ENCODE measurements around the gene CAPN14. TPM values are rescaled to one million over a fixed set of nuclear protein-coding genes. Genes with fewer than 3 reads are reported as not detected.

CAPN14 gene, protein sequence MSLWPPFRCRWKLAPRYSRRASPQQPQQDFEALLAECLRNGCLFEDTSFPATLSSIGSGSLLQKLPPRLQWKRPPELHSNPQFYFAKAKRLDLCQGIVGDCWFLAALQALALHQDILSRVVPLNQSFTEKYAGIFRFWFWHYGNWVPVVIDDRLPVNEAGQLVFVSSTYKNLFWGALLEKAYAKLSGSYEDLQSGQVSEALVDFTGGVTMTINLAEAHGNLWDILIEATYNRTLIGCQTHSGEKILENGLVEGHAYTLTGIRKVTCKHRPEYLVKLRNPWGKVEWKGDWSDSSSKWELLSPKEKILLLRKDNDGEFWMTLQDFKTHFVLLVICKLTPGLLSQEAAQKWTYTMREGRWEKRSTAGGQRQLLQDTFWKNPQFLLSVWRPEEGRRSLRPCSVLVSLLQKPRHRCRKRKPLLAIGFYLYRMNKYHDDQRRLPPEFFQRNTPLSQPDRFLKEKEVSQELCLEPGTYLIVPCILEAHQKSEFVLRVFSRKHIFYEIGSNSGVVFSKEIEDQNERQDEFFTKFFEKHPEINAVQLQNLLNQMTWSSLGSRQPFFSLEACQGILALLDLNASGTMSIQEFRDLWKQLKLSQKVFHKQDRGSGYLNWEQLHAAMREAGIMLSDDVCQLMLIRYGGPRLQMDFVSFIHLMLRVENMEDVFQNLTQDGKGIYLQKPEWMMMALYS
- under 1 TPM; 0.24 to 0.92 (median 0.62) TPM for total RNA-seq
- polyA plus RNA-seq, result under 1 TPM; 0.16 to 0.30 TPM
- 1.6 reads per million, percentile 5 among the genes with 10 or more reads in this experiment for total RNA-seq

DNA sequence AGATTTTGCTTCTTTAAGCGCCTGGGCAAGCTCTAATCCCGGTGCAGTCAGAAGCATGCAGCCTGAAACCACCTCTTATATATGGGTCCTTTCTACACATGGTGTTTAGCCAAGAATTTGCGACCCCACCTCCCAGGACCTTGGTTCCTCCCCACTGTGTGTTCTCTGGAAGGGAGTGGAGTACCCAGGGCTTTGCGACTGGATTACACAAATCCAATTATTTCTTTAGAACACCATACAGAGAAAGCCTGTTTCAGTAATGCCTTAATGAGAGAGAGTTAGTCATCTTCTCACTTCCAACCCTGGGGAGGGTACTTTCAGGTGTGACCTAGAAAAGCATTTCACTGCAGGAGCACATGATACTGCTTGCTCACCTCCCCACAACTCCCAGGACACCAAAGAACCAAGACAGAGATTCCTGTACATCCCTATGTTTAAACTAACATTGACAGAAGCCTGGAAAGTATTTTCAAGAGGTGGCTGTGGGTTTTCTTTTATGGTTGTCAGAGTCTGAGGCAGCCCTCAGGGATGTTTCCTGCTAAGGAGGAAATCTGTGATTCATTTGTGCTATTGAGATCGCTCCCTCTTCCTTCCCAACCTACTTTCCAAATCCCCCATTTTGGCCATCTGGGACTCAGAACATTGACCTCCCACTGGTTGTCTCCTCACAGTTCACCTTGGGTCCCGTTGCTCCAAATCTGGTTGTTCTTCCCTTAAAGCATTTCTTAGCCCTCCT lies at the start of gene CAPN14:
Gene CAPN14, minus strand, starts transcription at position 51 of the 736 bp plus-strand sequence. CDS start 12,068 bp downstream, outside the sequence.
- ATAC-seq, result no peak
- Histone ChIP-seq H3K9me3 (ENCODE audit: control insufficient read depth in 2 of 3, low read length in 3 of 3) (no peaks in the 10 kb centered on the region), H3K27me3 (ENCODE audit: control insufficient read depth in 2 of 2, insufficient read depth in 2 of 2, low read length in 2 of 2) (no peaks in the 10 kb centered on the region), H3K4me3 (ENCODE audit: low read length) (no peak within 1 kb of the TSS), H3K36me3 (ENCODE audit: control insufficient read depth in 2 of 3, insufficient read depth in 3 of 3, low read length in 3 of 3) (no peaks in the 10 kb centered on the region), H3K4me1 (ENCODE audit: control insufficient read depth in 2 of 2, insufficient read depth in 2 of 2, low read length in 2 of 2) (peaks cover 0 to 8% of the 10 kb centered on the region in 2 donors), H3K27ac (ENCODE audit: low read depth, low read length) (no peak within 1 kb of the TSS)
- intact Hi-C loops (cut with micrococcal nuclease), result no loop called here
- Mint-ChIP-seq H3K4me3 (no peak within 1 kb of the TSS), H3K27ac (no peak within 1 kb of the TSS), H3K27me3 (peaks cover 2 to 29% (median 16%) of the 10 kb centered on the region in 5 donors), H3K4me1 (peaks cover 5 to 49% (median 15%) of the 10 kb centered on the region in 7 donors), H3K36me3 (peaks cover 0 to 4% (median 0%) of the 10 kb centered on the region in 5 donors), H3K9me3 (no peaks in the 10 kb centered on the region)
- ChIA-PET POLR2A (no interaction called here), CTCF (no interaction called here)
- no peak for DNase-seq

DNA sequence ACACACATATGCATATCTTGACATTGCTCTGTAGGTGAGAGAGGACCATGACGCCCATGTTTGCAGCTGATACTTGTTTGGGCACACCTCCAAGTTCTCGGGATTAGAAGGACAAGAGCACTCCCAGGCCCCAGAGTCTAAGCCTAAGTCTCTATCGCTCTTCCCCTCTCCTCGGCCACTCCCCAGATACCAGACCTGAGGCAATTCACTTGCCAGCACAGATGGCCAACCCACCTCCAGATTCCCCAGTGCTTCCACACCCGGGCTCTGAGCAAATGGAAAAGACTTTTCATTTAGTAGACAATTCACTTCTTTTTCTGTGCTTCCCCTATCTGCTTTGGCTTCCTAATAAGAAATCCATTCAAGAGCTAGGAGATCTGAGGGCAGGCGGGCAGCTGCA lies 49.5 kb upstream of the CAPN14 start:
- H3K9me3 Mint-ChIP-seq, result no peaks in the 10 kb centered on the region

DNA sequence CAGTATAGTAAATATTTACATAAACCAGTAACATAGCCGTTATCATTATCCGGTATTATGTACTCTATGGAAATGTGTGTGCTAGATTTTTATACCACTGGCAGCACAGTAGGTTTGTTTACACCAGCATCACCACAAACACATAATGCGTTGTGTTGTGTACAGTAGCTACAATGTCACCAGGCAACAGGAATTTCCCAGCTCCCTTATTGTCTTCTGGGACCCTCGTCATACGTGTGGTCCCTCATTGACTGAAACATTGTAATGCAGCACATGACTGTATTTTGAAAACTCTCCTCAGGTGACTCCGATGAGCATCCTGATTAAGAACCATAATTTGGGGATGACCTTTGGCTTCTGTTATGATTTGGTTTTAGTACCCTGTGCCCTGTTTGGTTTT lies 47.9 kb upstream of the CAPN14 start:
- Histone ChIP-seq H3K4me3 (ENCODE audit: low read length) (no peak overlapping the region), H3K27me3 (ENCODE audit: control insufficient read depth in 2 of 2, insufficient read depth in 2 of 2, low read length in 2 of 2) (no peaks in the 10 kb centered on the region), H3K27ac (ENCODE audit: low read depth, low read length) (no peak overlapping the region), H3K9me3 (ENCODE audit: control insufficient read depth in 2 of 3, low read length in 3 of 3) (no peaks in the 10 kb centered on the region), H3K36me3 (ENCODE audit: control insufficient read depth in 2 of 3, insufficient read depth in 3 of 3, low read length in 3 of 3) (peaks cover 0 to 8% (median 0%) of the 10 kb centered on the region in 3 experiments), H3K4me1 (ENCODE audit: control insufficient read depth in 2 of 2, insufficient read depth in 2 of 2, low read length in 2 of 2) (no peaks in the 10 kb centered on the region)
- no peaks in the 10 kb centered on the region for H3K27me3 Mint-ChIP-seq
- H3K4me1 Mint-ChIP-seq, result peaks cover 0 to 1% (median 0%) of the 10 kb centered on the region in 7 donors
- no peak overlapping the region for H3K27ac Mint-ChIP-seq
- no peak for ATAC-seq
- peaks cover 0 to 33% (median 9%) of the 10 kb centered on the region in 5 donors for H3K36me3 Mint-ChIP-seq
- intact Hi-C loops (cut with micrococcal nuclease), result no loop called here
- H3K4me3 Mint-ChIP-seq, result no peak overlapping the region
- H3K9me3 Mint-ChIP-seq, result no peaks in the 10 kb centered on the region
- ChIA-PET POLR2A (no interaction called here), CTCF (interaction anchor here (0.9 kb wide), 1 partner anchor 50 kb away, joined by 3 read pairs; no protein-coding TSS in a partner anchor)
- DNase-seq, result no peak

More for the DNA sequence above, 49.5 kb upstream of the CAPN14 start:
- no peak overlapping the region for H3K4me3 ChIP-seq (ENCODE audit: low read length)
- no peaks in the 10 kb centered on the region for H3K27me3 ChIP-seq (ENCODE audit: control insufficient read depth in 2 of 2, insufficient read depth in 2 of 2, low read length in 2 of 2)
- ATAC-seq (no peak), DNase-seq (no peak)
- H3K4me3 Mint-ChIP-seq, result no peak overlapping the region
- ChIA-PET POLR2A (no interaction called here), CTCF (no interaction called here)
- no peaks in the 10 kb centered on the region for H3K9me3 ChIP-seq (ENCODE audit: control insufficient read depth in 2 of 3, low read length in 3 of 3)
- H3K36me3 Mint-ChIP-seq, result peaks cover 0 to 21% (median 6%) of the 10 kb centered on the region in 5 donors
- H3K4me1 ChIP-seq (ENCODE audit: control insufficient read depth in 2 of 2, insufficient read depth in 2 of 2, low read length in 2 of 2), result no peaks in the 10 kb centered on the region
- H3K4me1 Mint-ChIP-seq, result peaks cover 0 to 1% (median 0%) of the 10 kb centered on the region in 7 donors
- H3K27me3 Mint-ChIP-seq, result no peaks in the 10 kb centered on the region
- H3K27ac ChIP-seq (ENCODE audit: low read depth, low read length), result no peak overlapping the region
- intact Hi-C loops (cut with micrococcal nuclease), result no loop called here
- H3K27ac Mint-ChIP-seq, result peak overlapping the region in 2 of 9 donors; percentile 36 to 55
- no peaks in the 10 kb centered on the region for H3K36me3 ChIP-seq (ENCODE audit: control insufficient read depth in 2 of 3, insufficient read depth in 3 of 3, low read length in 3 of 3)

DNA sequence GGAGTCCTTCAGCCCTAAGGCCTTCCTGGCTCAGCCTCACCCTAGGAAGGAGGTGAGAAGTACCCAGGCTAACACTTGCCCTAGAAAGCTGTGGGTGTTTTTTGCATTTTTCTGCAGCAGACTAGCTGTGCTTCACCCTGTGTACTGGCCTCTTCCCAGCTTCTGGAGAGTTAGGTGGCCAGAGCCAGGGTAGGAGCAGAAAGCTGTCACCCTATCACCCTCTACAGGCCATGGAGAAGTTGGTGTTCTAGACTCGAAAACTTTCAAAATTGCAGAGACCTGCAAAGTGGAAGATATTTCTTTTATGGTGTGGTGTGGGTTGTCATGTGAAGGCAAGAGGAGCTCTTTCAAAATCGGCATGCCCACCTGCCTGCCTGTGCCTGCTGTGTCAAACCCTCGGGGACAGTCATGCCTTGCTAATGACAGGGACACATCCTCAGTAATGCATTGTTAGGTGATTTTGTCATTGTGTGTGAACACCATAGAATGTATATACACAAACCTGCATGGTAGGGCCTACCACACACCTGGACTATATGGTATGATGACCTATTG lies 46.4 kb upstream of the CAPN14 start:
- peaks cover 0 to under 1% (median 0%) of the 10 kb centered on the region in 7 donors for H3K4me1 Mint-ChIP-seq
- no peak overlapping the region for H3K4me3 Mint-ChIP-seq
- H3K4me1 ChIP-seq (ENCODE audit: control insufficient read depth in 2 of 2, insufficient read depth in 2 of 2, low read length in 2 of 2), result no peaks in the 10 kb centered on the region
- ATAC-seq, result no peak
- peak overlapping the region in 1 of 9 donors; percentile 19 for H3K27ac Mint-ChIP-seq
- no peaks in the 10 kb centered on the region for H3K9me3 ChIP-seq (ENCODE audit: control insufficient read depth in 2 of 3, low read length in 3 of 3)
- DNase-seq, result no peak
- H3K4me3 ChIP-seq (ENCODE audit: low read length), result no peak overlapping the region
- intact Hi-C loops (cut with micrococcal nuclease), result no loop called here
- no peaks in the 10 kb centered on the region for H3K27me3 Mint-ChIP-seq
- H3K36me3 Mint-ChIP-seq, result peaks cover 0 to 40% (median 9%) of the 10 kb centered on the region in 5 donors
- ChIA-PET POLR2A (no interaction called here), CTCF (no interaction called here)
- no peaks in the 10 kb centered on the region for H3K9me3 Mint-ChIP-seq
- H3K36me3 ChIP-seq (ENCODE audit: control insufficient read depth in 2 of 3, insufficient read depth in 3 of 3, low read length in 3 of 3), result peaks cover 0 to 8% (median 0%) of the 10 kb centered on the region in 3 experiments
- no peak overlapping the region for H3K27ac ChIP-seq (ENCODE audit: low read depth, low read length)
- no peaks in the 10 kb centered on the region for H3K27me3 ChIP-seq (ENCODE audit: control insufficient read depth in 2 of 2, insufficient read depth in 2 of 2, low read length in 2 of 2)

DNA sequence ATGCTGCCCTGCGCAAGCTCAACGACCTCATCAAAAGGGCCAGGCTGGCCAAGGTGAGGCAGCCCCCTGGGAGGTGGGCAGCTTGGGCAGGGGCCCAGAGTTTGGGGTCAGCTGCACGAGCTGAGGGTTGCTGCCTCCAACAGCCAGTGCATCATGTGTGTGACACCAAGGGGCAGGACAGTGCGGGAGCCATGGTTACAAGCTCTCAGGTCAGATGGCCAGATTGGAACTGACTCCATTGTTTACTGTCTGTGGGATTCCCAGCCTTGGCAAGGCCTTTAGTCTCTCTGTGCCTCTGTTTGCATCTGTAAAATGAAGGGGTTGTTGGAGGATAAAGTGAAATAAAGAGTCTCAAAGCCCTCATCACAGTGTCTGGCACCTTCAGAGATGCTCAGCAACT lies 43.6 kb upstream of the CAPN14 start:
- ChIA-PET CTCF (no interaction called here), POLR2A (no interaction called here)
- Mint-ChIP-seq H3K27me3 (no peaks in the 10 kb centered on the region), H3K9me3 (no peaks in the 10 kb centered on the region), H3K4me1 (no peaks in the 10 kb centered on the region), H3K27ac (no peak overlapping the region), H3K4me3 (no peak overlapping the region), H3K36me3 (peaks cover 0 to 33% (median 4%) of the 10 kb centered on the region in 5 donors)
- DNase-seq (no peak), ATAC-seq (no peak)
- Histone ChIP-seq H3K27ac (ENCODE audit: low read depth, low read length) (no peak overlapping the region), H3K36me3 (ENCODE audit: control insufficient read depth in 2 of 3, insufficient read depth in 3 of 3, low read length in 3 of 3) (peaks cover 0 to 8% (median 0%) of the 10 kb centered on the region in 3 experiments), H3K4me3 (ENCODE audit: low read length) (no peak overlapping the region), H3K4me1 (ENCODE audit: control insufficient read depth in 2 of 2, insufficient read depth in 2 of 2, low read length in 2 of 2) (no peaks in the 10 kb centered on the region), H3K27me3 (ENCODE audit: control insufficient read depth in 2 of 2, insufficient read depth in 2 of 2, low read length in 2 of 2) (no peaks in the 10 kb centered on the region), H3K9me3 (ENCODE audit: control insufficient read depth in 2 of 3, low read length in 3 of 3) (no peaks in the 10 kb centered on the region)
- intact Hi-C loops (cut with micrococcal nuclease), result no loop called here

DNA sequence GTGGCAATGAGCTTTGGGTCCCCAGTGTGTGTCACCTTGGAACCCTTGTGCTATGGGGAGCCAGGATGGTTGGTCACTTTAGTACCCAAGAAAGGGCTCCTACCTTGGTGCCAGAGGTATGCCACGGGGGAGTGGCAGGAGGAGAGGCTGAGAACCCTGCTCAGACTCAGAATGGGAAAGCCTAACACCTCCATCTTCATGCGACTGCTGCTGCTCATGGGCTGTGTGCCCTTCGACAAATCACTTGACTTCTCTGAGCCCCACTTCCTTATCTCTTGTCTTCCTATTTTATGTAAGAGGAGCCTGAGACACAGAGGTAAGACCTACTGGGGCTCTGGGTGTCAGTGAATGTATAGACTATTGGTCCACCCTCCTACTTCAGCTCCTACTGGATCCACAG lies 41.8 kb upstream of the CAPN14 start:
- Mint-ChIP-seq H3K27me3 (no peaks in the 10 kb centered on the region), H3K27ac (no peak overlapping the region), H3K4me1 (peaks cover 0 to under 1% (median 0%) of the 10 kb centered on the region in 7 donors), H3K4me3 (no peak overlapping the region), H3K36me3 (peaks cover 0 to 42% (median 4%) of the 10 kb centered on the region in 5 donors), H3K9me3 (no peaks in the 10 kb centered on the region)
- POLR2A ChIA-PET, result no interaction called here
- Histone ChIP-seq H3K4me3 (ENCODE audit: low read length) (no peak overlapping the region), H3K36me3 (ENCODE audit: control insufficient read depth in 2 of 3, insufficient read depth in 3 of 3, low read length in 3 of 3) (peaks cover 0 to 8% (median 0%) of the 10 kb centered on the region in 3 experiments), H3K27me3 (ENCODE audit: control insufficient read depth in 2 of 2, insufficient read depth in 2 of 2, low read length in 2 of 2) (no peaks in the 10 kb centered on the region), H3K27ac (ENCODE audit: low read depth, low read length) (no peak overlapping the region), H3K9me3 (ENCODE audit: control insufficient read depth in 2 of 3, low read length in 3 of 3) (no peaks in the 10 kb centered on the region), H3K4me1 (ENCODE audit: control insufficient read depth in 2 of 2, insufficient read depth in 2 of 2, low read length in 2 of 2) (no peaks in the 10 kb centered on the region)
- intact Hi-C loops (cut with micrococcal nuclease), result no loop called here
- no peak for ATAC-seq
- CTCF ChIA-PET, result interaction anchor here (0.6 kb wide), 1 partner anchor 1950 kb away, joined by 3 read pairs; no protein-coding TSS in a partner anchor
- DNase-seq, result no peak

Measured in naive thymus-derived CD4-positive, alpha-beta T cell (primary cell).